IPS-20b (cell line): ENCODE measurements around the gene VAV3.

Experiments used
- H3K27ac ChIP-seq: one replicate; pipeline ENCODE4 v1.5.1; 2013; ENCODE audit warnings: low read length
- H3K27me3 ChIP-seq: 2 replicates; pipeline ENCODE4 v1.6.1; 2013; ENCODE audit warnings: mild to moderate bottlenecking, low read length, inconsistent platforms; ENCODE audit not compliant: insufficient read depth
- H3K36me3 ChIP-seq: 2 replicates; pipeline ENCODE4 v1.6.1; 2013; ENCODE audit warnings: low read depth, mild to moderate bottlenecking, inconsistent platforms, low read length, moderate library complexity; ENCODE audit not compliant: insufficient read depth
- H3K4me1 ChIP-seq: 2 replicates; pipeline ENCODE4 v1.6.1; 2013; ENCODE audit warnings: mild to moderate bottlenecking, control low read depth, inconsistent platforms, low read length, moderate library complexity; ENCODE audit not compliant: insufficient read depth
- H3K4me3 ChIP-seq: 2 replicates; pipeline ENCODE4 v1.5.1; 2013; ENCODE audit warnings: mild to moderate bottlenecking, low read length, inconsistent platforms
- H3K9ac ChIP-seq: 2 replicates; pipeline ENCODE4 v1.6.1; 2013; ENCODE audit warnings: low read depth, mild to moderate bottlenecking, inconsistent platforms, low read length, moderate library complexity
- H3K9me3 ChIP-seq: 2 replicates; pipeline ENCODE4 v1.6.1; 2013; ENCODE audit warnings: mild to moderate bottlenecking, low read depth, low read length, inconsistent platforms; ENCODE audit not compliant: insufficient read depth

The VAV3 gene

DNA sequence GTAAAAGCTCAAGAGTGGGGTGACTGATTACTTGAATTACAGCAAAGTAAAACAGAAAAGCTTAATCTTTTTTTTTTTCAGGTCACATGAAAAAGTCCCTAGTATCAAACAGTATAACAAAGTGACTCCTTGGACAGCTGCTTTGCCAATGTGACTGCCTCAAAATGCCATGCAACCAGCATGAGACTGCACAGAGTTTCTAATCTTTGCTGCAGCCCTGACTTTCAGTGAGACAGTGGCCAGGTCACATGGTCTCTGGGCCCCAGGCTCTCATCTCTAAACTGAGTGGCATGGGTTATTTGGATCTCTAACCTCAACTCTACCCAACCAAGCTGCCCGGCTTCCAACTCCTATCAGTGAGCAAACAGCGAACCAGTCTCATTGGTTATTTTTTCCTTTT, 169.0 kb downstream of the VAV3 start:
- Histone ChIP-seq H3K36me3 (no peaks in the 10 kb centered on the region), H3K9ac (no peak overlapping the region), H3K27ac (no peak overlapping the region), H3K9me3 (peaks cover 4% of the 10 kb centered on the region; the same call in 1 of the 2 replicates), H3K27me3 (no peaks in the 10 kb centered on the region), H3K4me1 (peaks cover 3% of the 10 kb centered on the region; the same call in 1 of the 2 replicates), H3K4me3 (no peak overlapping the region)

DNA sequence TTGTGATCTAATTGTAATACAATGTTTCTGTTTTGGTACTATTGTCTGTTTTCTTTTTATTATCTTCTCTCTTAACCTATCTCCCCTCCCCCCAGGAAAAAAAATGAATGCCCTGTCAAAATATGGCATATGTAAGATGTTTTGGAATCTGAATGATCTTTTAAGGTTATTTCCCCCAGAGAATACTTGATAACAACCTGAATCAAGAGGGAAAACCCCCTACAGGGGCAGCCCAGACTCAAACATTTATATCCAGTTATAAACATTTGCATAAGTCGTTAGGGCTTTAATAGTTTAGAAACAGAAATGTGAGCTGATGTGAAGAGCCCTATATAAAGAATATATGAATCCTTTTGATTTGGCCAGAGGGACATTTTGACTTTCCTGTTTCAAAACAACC, 169.5 kb downstream of the VAV3 start:
- H3K27me3 ChIP-seq = no peaks in the 10 kb centered on the region
- H3K27ac ChIP-seq = no peak overlapping the region
- H3K9me3 ChIP-seq = no peaks in the 10 kb centered on the region
- H3K9ac ChIP-seq = no peak overlapping the region
- no peaks in the 10 kb centered on the region for H3K36me3 ChIP-seq
- no peak overlapping the region for H3K4me3 ChIP-seq
- H3K4me1 ChIP-seq = peaks cover 3% of the 10 kb centered on the region; the same call in 1 of the 2 replicates

DNA sequence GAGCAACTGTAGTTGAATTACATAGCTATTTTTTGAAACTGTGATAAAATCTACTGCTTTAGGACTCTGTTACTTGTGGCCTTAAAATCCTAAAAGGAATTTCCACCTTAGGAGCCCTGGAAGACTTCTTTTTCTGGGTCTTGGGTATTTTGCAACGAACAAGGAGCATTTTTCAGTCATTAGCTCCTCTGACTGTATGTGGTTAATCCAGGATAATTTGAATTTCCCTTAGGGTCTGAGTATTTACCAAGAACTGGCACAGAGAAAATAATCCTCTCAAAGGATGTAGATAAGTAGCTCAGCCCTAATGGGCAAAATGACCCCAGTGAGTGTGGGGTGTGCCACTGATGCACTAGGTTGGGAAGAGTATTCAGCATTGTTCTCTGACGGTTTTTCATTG, 170.4 kb downstream of the VAV3 start:
- Histone ChIP-seq H3K36me3 (no peaks in the 10 kb centered on the region), H3K4me3 (no peak overlapping the region), H3K27me3 (no peaks in the 10 kb centered on the region), H3K4me1 (peaks cover 3% of the 10 kb centered on the region; the same call in 1 of the 2 replicates), H3K9ac (no peak overlapping the region), H3K27ac (no peak overlapping the region), H3K9me3 (no peaks in the 10 kb centered on the region)

DNA sequence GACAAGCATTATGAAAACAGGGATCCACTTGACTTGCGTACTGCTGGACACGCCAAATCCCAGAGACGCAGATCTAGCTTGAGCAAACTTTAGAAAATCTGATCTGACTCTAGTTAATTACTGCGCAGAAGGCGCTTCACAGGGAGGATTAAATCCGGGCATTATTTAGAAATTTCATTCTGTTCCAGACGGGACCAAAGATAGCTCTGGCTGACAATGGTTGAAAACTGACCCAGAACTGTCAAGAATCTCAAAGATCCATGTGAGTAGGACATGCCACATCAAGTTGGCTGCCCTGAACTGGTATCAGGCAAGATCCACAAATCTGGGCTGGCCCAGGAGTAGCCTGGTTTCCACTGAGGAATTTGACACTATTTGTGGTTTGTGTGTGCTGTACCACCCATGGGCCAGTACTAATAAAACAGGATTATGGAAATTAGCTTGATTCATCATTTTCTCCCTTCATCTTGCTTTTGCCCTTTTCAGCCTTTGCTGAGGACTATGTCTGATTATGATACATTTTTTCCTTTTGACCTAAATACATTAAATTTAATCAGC, 171.0 kb downstream of the VAV3 start:
- no peaks in the 10 kb centered on the region for H3K9me3 ChIP-seq
- no peak overlapping the region for H3K9ac ChIP-seq
- no peak overlapping the region for H3K27ac ChIP-seq
- H3K4me3 ChIP-seq = no peak overlapping the region
- no peaks in the 10 kb centered on the region for H3K27me3 ChIP-seq
- H3K4me1 ChIP-seq = peaks cover 6% of the 10 kb centered on the region
- H3K36me3 ChIP-seq = no peaks in the 10 kb centered on the region

DNA sequence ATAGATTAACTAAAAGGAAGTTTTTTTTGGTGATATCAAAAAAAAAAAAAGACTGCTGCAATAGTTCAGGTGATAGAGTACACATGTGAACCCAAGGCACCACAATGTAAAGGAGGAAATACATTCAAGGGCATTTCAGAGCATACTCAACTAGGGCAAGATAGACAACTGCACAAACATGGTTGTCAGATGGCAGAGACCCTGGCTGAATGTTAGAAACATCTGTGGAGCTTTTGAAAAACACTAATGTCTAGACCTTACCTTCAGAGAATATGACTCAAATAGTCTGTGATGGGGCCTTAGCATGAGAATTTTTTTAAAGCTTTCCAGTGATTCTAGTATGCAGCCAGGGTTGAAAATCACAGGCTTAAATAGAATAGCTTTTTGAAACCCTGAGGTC, 173.6 kb downstream of the VAV3 start:
- no peaks in the 10 kb centered on the region for H3K36me3 ChIP-seq
- no peak overlapping the region for H3K9ac ChIP-seq
- H3K4me3 ChIP-seq = no peak overlapping the region
- no peaks in the 10 kb centered on the region for H3K27me3 ChIP-seq
- no peak overlapping the region for H3K27ac ChIP-seq
- H3K4me1 ChIP-seq = peaks cover 9% of the 10 kb centered on the region
- H3K9me3 ChIP-seq = no peaks in the 10 kb centered on the region

DNA sequence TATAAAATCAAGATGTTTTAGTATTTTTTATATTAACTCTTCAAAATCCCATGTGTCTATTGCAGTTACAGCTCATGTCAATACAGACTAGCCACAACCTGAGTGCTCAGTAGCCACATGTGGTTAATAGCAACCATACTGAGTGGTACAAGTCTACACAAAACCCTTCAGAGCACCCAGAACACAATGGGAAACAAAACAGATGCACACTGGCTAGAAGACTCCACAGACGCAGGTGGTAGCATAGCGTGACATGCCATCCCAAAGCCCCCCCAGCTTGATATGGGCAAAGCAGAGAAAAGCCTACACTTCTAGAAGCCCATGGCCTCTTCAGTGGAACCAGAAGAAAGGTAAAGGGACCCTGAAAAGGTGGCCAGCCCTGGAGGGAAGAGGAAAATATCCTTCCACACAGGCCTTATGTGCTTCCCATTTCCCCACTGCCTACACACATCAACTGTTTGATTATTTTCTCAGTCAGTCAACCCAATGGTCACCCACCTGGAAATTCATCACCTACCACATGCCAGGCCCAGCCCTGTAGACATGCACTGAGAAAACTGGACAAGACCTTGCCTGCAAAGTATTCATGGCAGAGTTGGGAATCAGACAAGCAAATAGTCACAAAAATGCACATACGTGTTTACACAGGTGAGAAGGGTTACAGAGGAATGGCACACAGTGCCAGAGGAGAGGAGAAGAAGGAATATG, 175.0 kb downstream of the VAV3 start:
- no peaks in the 10 kb centered on the region for H3K9me3 ChIP-seq
- H3K27me3 ChIP-seq = no peaks in the 10 kb centered on the region
- H3K36me3 ChIP-seq = no peaks in the 10 kb centered on the region
- no peak overlapping the region for H3K9ac ChIP-seq
- no peak overlapping the region for H3K4me3 ChIP-seq
- peaks cover 9% of the 10 kb centered on the region for H3K4me1 ChIP-seq
- H3K27ac ChIP-seq = no peak overlapping the region

DNA sequence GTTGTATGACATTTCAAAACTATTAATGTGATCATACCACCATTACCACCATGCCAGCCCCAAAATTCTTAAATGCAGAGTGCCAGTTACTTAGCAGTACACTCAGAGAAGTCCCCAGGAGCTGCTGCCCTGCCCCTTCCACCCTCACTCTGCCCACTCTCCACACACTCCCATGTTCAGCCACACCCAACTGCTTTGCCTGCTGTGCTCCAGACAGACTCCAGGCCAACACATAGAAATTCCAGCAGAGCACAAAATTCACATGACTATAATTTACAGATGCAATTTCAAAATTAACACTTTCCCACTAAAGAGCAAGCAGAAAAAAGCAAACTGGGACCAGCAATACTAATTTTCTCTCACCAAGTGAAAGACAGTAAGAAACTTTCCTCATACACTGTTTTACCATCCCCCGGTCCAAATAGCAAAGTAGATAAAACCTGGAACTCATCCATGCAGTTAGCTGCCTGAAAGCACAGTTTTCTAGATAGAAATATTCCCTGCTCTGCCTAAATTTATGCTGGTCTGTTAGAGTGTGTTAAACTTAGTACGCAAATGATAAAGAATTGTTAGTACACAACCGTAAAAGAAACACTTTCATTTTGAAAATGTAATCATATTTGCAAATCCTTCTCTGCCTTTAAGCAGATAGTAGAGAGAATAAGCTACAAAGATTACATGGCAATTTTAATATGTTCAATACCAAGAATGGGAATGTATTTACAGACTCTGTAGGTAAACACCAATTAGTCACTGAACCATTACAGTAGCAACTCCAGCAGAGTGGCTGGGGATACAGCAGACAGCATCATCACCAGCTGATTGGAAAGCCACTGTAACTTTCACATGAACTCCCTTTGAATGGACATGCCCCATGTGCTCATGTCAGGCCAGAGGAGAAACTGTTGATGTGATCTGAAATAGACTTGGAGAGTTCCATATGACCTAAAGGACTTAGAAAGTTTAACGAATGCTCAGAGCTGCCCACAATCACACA, 176.5 kb downstream of the VAV3 start:
- Histone ChIP-seq H3K4me3 (no peak overlapping the region), H3K4me1 (peaks cover 6% of the 10 kb centered on the region), H3K9ac (no peak overlapping the region), H3K9me3 (no peaks in the 10 kb centered on the region), H3K27ac (no peak overlapping the region), H3K36me3 (no peaks in the 10 kb centered on the region), H3K27me3 (no peaks in the 10 kb centered on the region)

DNA sequence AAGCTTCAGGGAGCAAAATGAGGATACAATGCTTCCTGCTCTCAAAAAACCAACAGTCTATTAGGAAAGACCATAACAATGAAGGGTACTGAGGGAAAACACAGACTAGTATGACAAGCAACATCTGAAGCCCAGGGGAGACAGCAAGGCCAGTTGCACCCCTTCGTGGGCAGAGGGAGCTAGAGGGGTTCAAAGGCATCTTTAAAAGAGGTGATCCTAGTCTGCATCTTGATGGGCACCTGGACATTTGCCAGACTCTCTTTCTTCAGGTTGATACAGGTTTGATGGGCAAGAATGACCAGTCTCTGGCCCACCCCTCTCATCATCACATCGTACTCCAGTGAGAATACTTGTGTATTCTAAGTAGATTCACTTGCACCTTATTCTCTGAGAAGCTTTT, 177.7 kb downstream of the VAV3 start:
- no peaks in the 10 kb centered on the region for H3K9me3 ChIP-seq
- H3K9ac ChIP-seq = no peak overlapping the region
- H3K4me3 ChIP-seq = no peak overlapping the region
- no peaks in the 10 kb centered on the region for H3K27me3 ChIP-seq
- H3K27ac ChIP-seq = no peak overlapping the region
- H3K36me3 ChIP-seq = no peaks in the 10 kb centered on the region
- H3K4me1 ChIP-seq = peaks cover 6% of the 10 kb centered on the region

DNA sequence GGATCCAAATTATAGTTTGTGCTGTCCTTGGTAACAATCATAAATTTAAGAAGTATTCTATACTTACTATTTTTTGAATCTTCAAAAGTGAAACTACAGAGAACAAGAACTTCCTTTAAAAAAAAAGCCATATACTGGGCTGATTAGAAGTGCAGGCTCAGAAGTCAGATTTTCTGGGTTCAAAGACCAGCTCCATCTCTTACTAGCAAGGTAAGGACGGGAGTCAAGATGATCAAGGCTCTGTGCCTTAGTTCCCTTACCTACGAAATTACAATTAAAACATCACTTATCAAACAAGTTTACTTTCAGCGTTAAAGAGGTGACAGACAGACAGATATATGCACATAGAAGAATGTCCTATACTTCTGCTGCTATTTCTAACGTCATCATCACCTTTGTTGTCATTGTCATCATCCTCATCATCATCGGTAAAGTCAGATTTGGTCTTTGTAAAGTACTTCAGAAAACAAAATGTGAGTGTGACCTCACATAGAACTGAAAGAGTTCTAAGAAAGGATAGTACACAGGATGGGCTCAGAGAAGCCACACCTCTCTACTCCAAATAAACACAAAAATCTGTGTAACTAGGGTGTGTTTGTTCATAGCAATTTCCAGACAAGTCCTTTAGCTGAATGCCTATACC, 178.7 kb downstream of the VAV3 start:
- H3K9ac ChIP-seq = no peak overlapping the region
- H3K36me3 ChIP-seq = no peaks in the 10 kb centered on the region
- H3K27me3 ChIP-seq = no peaks in the 10 kb centered on the region
- no peak overlapping the region for H3K4me3 ChIP-seq
- no peaks in the 10 kb centered on the region for H3K9me3 ChIP-seq
- no peak overlapping the region for H3K27ac ChIP-seq
- H3K4me1 ChIP-seq = peaks cover 6% of the 10 kb centered on the region

DNA sequence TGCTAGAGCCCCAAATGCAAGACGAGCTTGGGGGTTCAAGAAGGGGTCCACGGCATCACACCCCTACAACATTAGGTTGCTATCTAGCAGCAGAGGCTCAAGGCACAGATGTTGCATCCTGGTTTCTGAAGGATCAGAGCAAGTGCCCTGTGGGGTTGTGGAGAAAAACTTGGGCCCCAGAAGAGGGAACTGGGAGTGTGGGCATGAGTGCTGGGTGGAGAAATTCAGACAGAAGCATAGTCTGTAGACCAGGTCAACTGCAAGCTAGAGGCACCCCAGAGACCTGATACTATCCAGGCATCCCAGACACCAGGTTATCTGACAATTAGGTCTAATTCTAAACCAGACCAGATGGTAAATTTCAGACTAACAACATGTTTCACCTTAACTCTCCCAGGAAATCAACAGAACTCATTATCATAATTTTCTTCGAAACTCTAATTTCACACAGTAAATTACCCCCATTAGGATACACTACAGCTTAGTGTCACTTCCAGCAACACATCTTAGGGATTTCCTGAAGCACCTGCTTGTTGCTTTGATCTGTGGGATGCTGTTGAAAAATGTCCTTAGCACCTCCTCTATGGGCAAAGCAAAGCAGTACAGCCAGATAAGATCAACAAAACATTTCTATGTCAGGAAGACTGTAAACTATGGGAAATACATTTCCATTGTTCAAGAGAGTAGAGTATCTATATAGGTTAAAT, 179.3 kb downstream of the VAV3 start:
- no peak overlapping the region for H3K4me3 ChIP-seq
- peaks cover 6% of the 10 kb centered on the region for H3K4me1 ChIP-seq
- H3K9me3 ChIP-seq = no peaks in the 10 kb centered on the region
- no peaks in the 10 kb centered on the region for H3K36me3 ChIP-seq
- no peak overlapping the region for H3K27ac ChIP-seq
- no peak overlapping the region for H3K9ac ChIP-seq
- no peaks in the 10 kb centered on the region for H3K27me3 ChIP-seq
